ENCODE measurements around the gene ARVCF. TPM values are rescaled to one million over a fixed set of nuclear protein-coding genes. Genes with fewer than 3 reads are reported as not detected.
A peak's percentile ranks its signal among the peaks of the same experiment; 100 is the strongest.

The ARVCF gene
- total RNA-seq, 3 donors from 2014 or later (not counting 1 experiment from before 2014, with no cell fraction given): 37.8 to 62.0 (median 38.7) TPM

- intact Hi-C loops (cut with micrococcal nuclease): no loop called here
- Mint-ChIP-seq H3K9me3 (no peaks in the 10 kb centered on the region), H3K27me3 (ENCODE audit: low read depth in 2 of 2) (no peaks in the 10 kb centered on the region), H3K36me3 (no peaks in the 10 kb centered on the region), H3K4me3 (peak overlapping the region; percentile 94), H3K4me1 (peaks cover 35 to 60% of the 10 kb centered on the region in 2 donors), H3K27ac (peak overlapping the region; percentile 84 to 87)
- H3K4me3 ChIP-seq (ENCODE audit: low read length): no peak overlapping the region
- TF ChIP-seq CTCF (IDR thresholded peaks at IDR 0.05): no peak
- no peaks in the 10 kb centered on the region for H3K27me3 ChIP-seq (ENCODE audit: control insufficient read depth, insufficient read depth, low read length)
- ATAC-seq (no peak), DNase-seq (no peak)
- no peaks in the 10 kb centered on the region for H3K9me3 ChIP-seq (ENCODE audit: control insufficient read depth, insufficient read depth, low read length)
- H3K27ac ChIP-seq (ENCODE audit: low read length): no peak overlapping the region
- peaks cover 2% of the 10 kb centered on the region for H3K36me3 ChIP-seq (ENCODE audit: control insufficient read depth, insufficient read depth, low read length)
- WGBS (ENCODE audit: insufficient coverage): 90% methylated on average over 11 of the region's 11 CpGs
- peaks cover 35% of the 10 kb centered on the region for H3K4me1 ChIP-seq (ENCODE audit: control insufficient read depth, insufficient read depth, low read length)
These were observed 5.8 kb upstream of the ARVCF start for GRCh38 chr22:20022231-20022977.

- Mint-ChIP-seq H3K36me3 (no peaks in the 10 kb centered on the region), H3K4me1 (peaks cover 27 to 57% of the 10 kb centered on the region in 2 donors), H3K27me3 (ENCODE audit: low read depth in 2 of 2) (no peaks in the 10 kb centered on the region)
These were observed 4.9 kb upstream of the ARVCF start for GRCh38 chr22:20021196-20022181.

GRCh38 chr22:20020533-20021195 lies 4.0 kb upstream of the ARVCF start, which contains the start of gene TANGO2:
Gene TANGO2, plus strand, starts transcription at chr22:20021110. Its CDS starts 15,689 bp downstream, at chr22:20036799.
- peak within 1 kb of the TSS; percentile 84 to 87 for H3K27ac Mint-ChIP-seq
- H3K36me3 Mint-ChIP-seq: no peaks in the 10 kb centered on the region
- Histone ChIP-seq H3K36me3 (ENCODE audit: control insufficient read depth, insufficient read depth, low read length) (peaks cover 2% of the 10 kb centered on the region), H3K4me3 (ENCODE audit: low read length) (peak within 1 kb of the TSS; percentile 98), H3K9me3 (ENCODE audit: control insufficient read depth, insufficient read depth, low read length) (no peaks in the 10 kb centered on the region), H3K27me3 (ENCODE audit: control insufficient read depth, insufficient read depth, low read length) (no peaks in the 10 kb centered on the region), H3K4me1 (ENCODE audit: control insufficient read depth, insufficient read depth, low read length) (peaks cover 42% of the 10 kb centered on the region), H3K27ac (ENCODE audit: low read length) (peak within 1 kb of the TSS; percentile 87)
- peak within 1 kb of the TSS; percentile 94 for H3K4me3 Mint-ChIP-seq
- H3K4me1 Mint-ChIP-seq: peaks cover 24 to 48% of the 10 kb centered on the region in 2 donors
- no peaks in the 10 kb centered on the region for H3K27me3 Mint-ChIP-seq (ENCODE audit: low read depth in 2 of 2)
- peak; percentile 90 to 97 (median 90) for ATAC-seq
- intact Hi-C loops (cut with micrococcal nuclease): loop anchor here (2.0 kb wide), 2 partner anchors 50 to 60 kb away; partner anchors contain the start of gene DGCR8
- DNase-seq: peak; percentile 97 to 98
- WGBS (ENCODE audit: insufficient coverage): under 1% methylated on average over 61 of the region's 61 CpGs
- H3K9me3 Mint-ChIP-seq: no peaks in the 10 kb centered on the region
- TF ChIP-seq CTCF (IDR thresholded peaks at IDR 0.05): no peak

More at GRCh38 chr22:20021196-20022181, 4.9 kb upstream of the ARVCF start:
- TF ChIP-seq CTCF (IDR thresholded peaks at IDR 0.05): no peak
- H3K4me3 ChIP-seq (ENCODE audit: low read length): peak overlapping the region; percentile 98
- ATAC-seq (peak in 1 of 3 donors; percentile 9), DNase-seq (no peak)
- peak overlapping the region; percentile 94 for H3K4me3 Mint-ChIP-seq
- H3K4me1 ChIP-seq (ENCODE audit: control insufficient read depth, insufficient read depth, low read length): peaks cover 40% of the 10 kb centered on the region
- no peaks in the 10 kb centered on the region for H3K9me3 Mint-ChIP-seq
- peak overlapping the region; percentile 71 for H3K27ac ChIP-seq (ENCODE audit: low read length)
- intact Hi-C loops (cut with micrococcal nuclease): loop anchor here (2.0 kb wide), 2 partner anchors 51 to 59 kb away; partner anchors contain the start of gene DGCR8
- WGBS (ENCODE audit: insufficient coverage): 4% methylated on average over 36 of the region's 36 CpGs
- no peaks in the 10 kb centered on the region for H3K27me3 ChIP-seq (ENCODE audit: control insufficient read depth, insufficient read depth, low read length)
- H3K27ac Mint-ChIP-seq: peak overlapping the region; percentile 84 to 87
- no peaks in the 10 kb centered on the region for H3K9me3 ChIP-seq (ENCODE audit: control insufficient read depth, insufficient read depth, low read length)
- H3K36me3 ChIP-seq (ENCODE audit: control insufficient read depth, insufficient read depth, low read length): peaks cover 2% of the 10 kb centered on the region

Data from natural killer cell (primary cell).